ENCODE measurements around the gene DDX24. TPM values are rescaled to one million over a fixed set of nuclear protein-coding genes. Genes with fewer than 3 reads are reported as not detected.

DDX24 gene
- total and polyA plus RNA-seq, 2 of the 8 experiments (the other 6 are each of a cell fraction or from before 2014, with no cell fraction given), result 89.0 to 201 TPM

- TF ChIP-seq NRF1 (IDR thresholded peaks at IDR 0.05; ENCODE audit: low read depth, low read length) (no peak), RAD21 (IDR thresholded peaks at IDR 0.05 in 1 of 2, conservative IDR thresholded peaks at IDR 0.05 in 1 of 2; ENCODE audit: low read depth in 2 of 2, low read length in 2 of 2) (no peak), POLR2A (IDR thresholded peaks at IDR 0.05; ENCODE audit: control extremely low read depth in 1 of 2, low read depth in 2 of 2, low read length in 2 of 2) (no peak), HDAC2 (IDR thresholded peaks at IDR 0.05; ENCODE audit: borderline replicate concordance in 1 of 2, low read depth in 2 of 2, low read length in 2 of 2) (no peak), TBP (IDR thresholded peaks at IDR 0.05; ENCODE audit: low read depth, low read length) (no peak), RXRA (IDR thresholded peaks at IDR 0.05; ENCODE audit: insufficient read depth, low read depth, low read length) (no peak)
Measured at GRCh38 chr14:94043111-94043755, 37.8 kb downstream of the DDX24 start (continued).
